Mesendoderm (in vitro differentiated cells): ENCODE results near the gene DOK7.

Source experiments
- DNase-seq: peaks from one replicate; pipeline ENCODE4 v3.0.0; 2013
- H2AK5ac ChIP-seq: 2 replicates; pipeline ENCODE4 v1.6.1; 2013; ENCODE audit warnings: low read length, inconsistent platforms
- H2BK120ac ChIP-seq: 2 replicates; pipeline ENCODE4 v1.6.1; 2013; ENCODE audit warnings: low read depth, mild to moderate bottlenecking, low read length, moderate library complexity, mixed read lengths
- H2BK15ac ChIP-seq: replicated peaks from 2 replicates; pipeline ENCODE4 v1.6.1; 2013; ENCODE audit warnings: low read depth, mild to moderate bottlenecking, moderate library complexity
- H2BK5ac ChIP-seq: 2 replicates; pipeline ENCODE4 v1.6.1; 2013; ENCODE audit warnings: low read length, inconsistent platforms
- H3K18ac ChIP-seq: 2 replicates; pipeline ENCODE4 v1.6.1; 2013; ENCODE audit warnings: mild to moderate bottlenecking, low read length, mixed read lengths
- H3K23ac ChIP-seq: one replicate; pipeline ENCODE4 v1.6.1; 2013; ENCODE audit warnings: low read length
- H3K27ac ChIP-seq: 2 replicates; pipeline ENCODE4 v1.5.1; 2013; ENCODE audit warnings: low read depth, mild to moderate bottlenecking, inconsistent platforms, low read length, moderate library complexity
- H3K27me3 ChIP-seq: 2 replicates; pipeline ENCODE4 v1.6.1; 2013; ENCODE audit warnings: low read length, control low read depth, mild to moderate bottlenecking, inconsistent platforms; ENCODE audit not compliant: insufficient read depth, poor library complexity
- H3K36me3 ChIP-seq: 2 replicates; pipeline ENCODE4 v1.6.1; 2013; ENCODE audit warnings: low read length, inconsistent platforms; ENCODE audit not compliant: control insufficient read depth, insufficient read depth
- H3K4ac ChIP-seq: one replicate; pipeline ENCODE4 v1.6.1; 2013; ENCODE audit warnings: low read depth, mild to moderate bottlenecking, low read length, moderate library complexity
- H3K4me1 ChIP-seq: 2 replicates; pipeline ENCODE4 v1.6.1; 2013; ENCODE audit warnings: low read depth, low read length, inconsistent platforms; ENCODE audit not compliant: control insufficient read depth
- H3K4me2 ChIP-seq: 2 replicates; pipeline ENCODE4 v1.6.1; 2013; ENCODE audit warnings: low read length
- H3K4me3 ChIP-seq: 2 replicates; pipeline ENCODE4 v1.5.1; 2013; ENCODE audit warnings: mild to moderate bottlenecking, low read length
- H3K56ac ChIP-seq: one replicate; pipeline ENCODE4 v1.6.1; 2013; ENCODE audit warnings: low read length
- H3K79me1 ChIP-seq: 2 replicates; pipeline ENCODE4 v1.6.1; 2013; ENCODE audit warnings: low read length, inconsistent platforms
- H3K79me2 ChIP-seq: 2 replicates; pipeline ENCODE4 v1.6.1; 2013; ENCODE audit warnings: mild to moderate bottlenecking, low read length; ENCODE audit not compliant: control insufficient read depth, insufficient read depth
- H3K9ac ChIP-seq: 2 replicates; pipeline ENCODE4 v1.6.1; 2013; ENCODE audit warnings: low read length, inconsistent platforms
- H4K5ac ChIP-seq: one replicate; pipeline ENCODE4 v1.6.1; 2013; ENCODE audit warnings: low read length
- H4K8ac ChIP-seq: one replicate; pipeline ENCODE4 v1.6.1; 2013; ENCODE audit warnings: low read depth, mild to moderate bottlenecking, control low read depth, low read length, moderate library complexity
- WGBS: extraction: QIAGEN DNeasy Blood & Tissue Kit; methylation state at CpG from one replicate; pipeline ENCODE4 v1.1.7; 2013; ENCODE audit warnings: low lambda C conversion rate, missing lambda C conversion rate; ENCODE audit not compliant: insufficient coverage; ENCODE audit errors: extremely low coverage; 5-methylcytosine and 5-hydroxymethylcytosine counted together

Gene DOK7

GRCh38 chr4:3438847-3439180, 24.3 kb upstream of the DOK7 start:
- no peak overlapping the region for H2BK120ac ChIP-seq
- no peak overlapping the region for H3K4ac ChIP-seq
- H3K56ac ChIP-seq, result no peak overlapping the region
- no peak overlapping the region for H3K4me3 ChIP-seq
- no peak for DNase-seq
- H4K8ac ChIP-seq, result no peak overlapping the region
- no CpG with 5 or more reads among the region's 10 CpGs for WGBS
- no peaks in the 10 kb centered on the region for H3K79me1 ChIP-seq
- H3K4me1 ChIP-seq, result no peaks in the 10 kb centered on the region
- H3K9ac ChIP-seq, result no peak overlapping the region
- H4K5ac ChIP-seq, result no peak overlapping the region
- no peak overlapping the region for H2BK5ac ChIP-seq
- no peak overlapping the region for H3K18ac ChIP-seq
- H3K36me3 ChIP-seq, result no peaks in the 10 kb centered on the region
- H3K4me2 ChIP-seq, result no peak overlapping the region
- no peak overlapping the region for H3K23ac ChIP-seq
- H3K27ac ChIP-seq, result no peak overlapping the region
- no peak overlapping the region for H2BK15ac ChIP-seq
- H2AK5ac ChIP-seq, result no peak overlapping the region
- no peaks in the 10 kb centered on the region for H3K79me2 ChIP-seq
- H3K27me3 ChIP-seq, result no peaks in the 10 kb centered on the region

GRCh38 chr4:3439391-3439790, 23.7 kb upstream of the DOK7 start:
- Histone ChIP-seq H2BK15ac (no peak overlapping the region), H3K4me1 (no peaks in the 10 kb centered on the region), H3K56ac (no peak overlapping the region), H3K9ac (no peak overlapping the region), H2AK5ac (no peak overlapping the region), H4K8ac (no peak overlapping the region), H3K79me1 (no peaks in the 10 kb centered on the region), H3K27ac (no peak overlapping the region), H3K4ac (no peak overlapping the region), H2BK5ac (no peak overlapping the region), H3K36me3 (no peaks in the 10 kb centered on the region), H4K5ac (no peak overlapping the region), H2BK120ac (no peak overlapping the region), H3K27me3 (no peaks in the 10 kb centered on the region), H3K4me2 (no peak overlapping the region), H3K18ac (no peak overlapping the region), H3K23ac (no peak overlapping the region), H3K4me3 (no peak overlapping the region), H3K79me2 (no peaks in the 10 kb centered on the region)
- no CpG with 5 or more reads among the region's 16 CpGs for WGBS
- no peak for DNase-seq

DNA sequence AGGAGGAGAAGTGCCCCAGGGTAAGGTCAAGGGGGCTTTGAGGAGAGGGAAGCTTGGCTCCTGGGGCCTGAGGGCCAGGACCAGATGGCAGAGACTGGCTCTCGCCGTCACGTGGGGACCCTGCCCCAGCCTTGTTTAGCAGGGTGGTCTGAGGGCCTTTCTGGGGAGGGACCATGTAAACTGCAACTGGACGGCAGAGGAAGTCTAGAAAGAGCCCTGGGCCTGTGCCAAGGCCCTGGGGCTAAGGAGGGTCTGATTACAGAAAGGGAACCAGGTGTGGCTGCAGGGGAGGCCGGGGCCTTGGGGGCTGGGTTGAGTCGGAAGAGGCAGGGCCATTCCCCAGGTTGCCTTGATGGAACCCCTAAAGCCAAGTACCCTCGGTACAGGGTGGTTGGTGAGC, 23.1 kb upstream of the DOK7 start:
- Histone ChIP-seq H2BK120ac (no peak overlapping the region), H3K56ac (no peak overlapping the region), H3K27me3 (no peaks in the 10 kb centered on the region), H3K4me2 (no peak overlapping the region), H3K18ac (no peak overlapping the region), H3K27ac (no peak overlapping the region), H3K23ac (no peak overlapping the region), H3K4me1 (no peaks in the 10 kb centered on the region), H4K5ac (no peak overlapping the region), H3K4me3 (no peak overlapping the region), H3K79me1 (no peaks in the 10 kb centered on the region), H4K8ac (no peak overlapping the region), H3K9ac (no peak overlapping the region), H2BK5ac (no peak overlapping the region), H3K36me3 (no peaks in the 10 kb centered on the region), H3K79me2 (no peaks in the 10 kb centered on the region), H3K4ac (no peak overlapping the region), H2BK15ac (no peak overlapping the region), H2AK5ac (no peak overlapping the region)
- DNase-seq, result no peak
- WGBS, result no CpG with 5 or more reads among the region's 7 CpGs

DNA sequence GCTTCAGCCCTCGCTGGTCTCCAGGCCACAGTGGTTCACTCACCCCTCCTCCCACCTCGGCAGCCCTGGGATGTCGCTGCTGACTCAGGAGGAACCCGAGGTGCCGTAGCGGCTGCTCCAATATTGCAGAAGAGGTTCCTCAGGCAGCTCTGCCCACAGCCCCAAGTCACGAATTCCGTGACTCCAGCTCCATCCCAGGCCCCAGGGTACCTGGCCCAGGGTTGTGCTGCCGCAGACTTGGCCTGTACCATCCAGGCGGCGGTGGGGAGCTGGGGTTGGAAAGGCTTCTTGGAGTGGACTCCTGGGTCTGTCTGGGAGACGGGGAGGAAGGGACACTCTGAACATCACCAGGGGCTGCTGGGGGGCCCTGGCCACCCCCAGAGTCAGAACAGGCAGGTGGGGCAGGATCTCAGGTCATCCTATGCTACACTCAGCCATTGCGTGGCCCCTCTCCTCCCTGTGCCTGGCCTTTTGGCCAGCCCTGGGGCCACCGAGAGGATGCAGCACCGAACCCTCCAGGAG, 22.1 kb upstream of the DOK7 start:
- Histone ChIP-seq H3K4me1 (no peaks in the 10 kb centered on the region), H3K4me2 (no peak overlapping the region), H4K5ac (no peak overlapping the region), H3K79me2 (no peaks in the 10 kb centered on the region), H2BK15ac (no peak overlapping the region), H3K27ac (no peak overlapping the region), H3K56ac (no peak overlapping the region), H3K27me3 (no peaks in the 10 kb centered on the region), H4K8ac (no peak overlapping the region), H2AK5ac (no peak overlapping the region), H3K4ac (no peak overlapping the region), H2BK120ac (no peak overlapping the region), H3K23ac (no peak overlapping the region), H3K36me3 (no peaks in the 10 kb centered on the region), H3K4me3 (no peak overlapping the region), H3K18ac (no peak overlapping the region), H3K79me1 (no peaks in the 10 kb centered on the region), H2BK5ac (no peak overlapping the region), H3K9ac (no peak overlapping the region)
- no peak for DNase-seq
- no CpG with 5 or more reads among the region's 15 CpGs for WGBS

- no CpG with 5 or more reads among the region's 27 CpGs for WGBS
Measured at GRCh38 chr4:3441501-3442459, 21.3 kb upstream of the DOK7 start, which contains the start of gene HGFAC. HGFAC (plus strand) TSS chr4:3441968; CDS start chr4:3442002, 34 bp downstream.

More at GRCh38 chr4:3441501-3442459, 21.3 kb upstream of the DOK7 start, which contains the start of gene HGFAC:
- Histone ChIP-seq H3K56ac (no peak within 1 kb of the TSS), H3K18ac (no peak within 1 kb of the TSS), H3K4me3 (no peak within 1 kb of the TSS), H3K27me3 (no peaks in the 10 kb centered on the region), H3K79me2 (no peaks in the 10 kb centered on the region), H4K8ac (no peak within 1 kb of the TSS), H2BK15ac (no peak within 1 kb of the TSS), H3K4me2 (no peak within 1 kb of the TSS), H4K5ac (no peak within 1 kb of the TSS), H2BK5ac (no peak within 1 kb of the TSS), H3K36me3 (no peaks in the 10 kb centered on the region), H2BK120ac (no peak within 1 kb of the TSS), H3K4me1 (no peaks in the 10 kb centered on the region), H3K79me1 (no peaks in the 10 kb centered on the region), H2AK5ac (no peak within 1 kb of the TSS), H3K9ac (no peak within 1 kb of the TSS), H3K4ac (no peak within 1 kb of the TSS), H3K27ac (no peak within 1 kb of the TSS), H3K23ac (no peak within 1 kb of the TSS)
- no peak for DNase-seq
